ENCODE data around the gene APOC3.

APOC3 gene

GRCh38 chr11:116837231-116838091, 7.8 kb downstream of the APOC3 start, which contains the start of gene APOA1:
Gene APOA1 (minus strand): TSS chr11:116837622. CDS start chr11:116837387, 235 bp downstream.
- DNase-seq (ENCODE audit: low read depth, low spot score): peak; percentile 38
- Histone ChIP-seq H3K4me1 (ENCODE audit: insufficient read depth, insufficient read length) (peaks cover 21% of the 10 kb centered on the region), H3K4me3 (ENCODE audit: insufficient read length, low read depth) (no peak within 1 kb of the TSS), H3K9me3 (ENCODE audit: insufficient read depth, low read length) (no peaks in the 10 kb centered on the region), H3K9ac (ENCODE audit: insufficient read length, low read depth) (peak within 1 kb of the TSS; percentile 61), H3K27me3 (ENCODE audit: insufficient read depth, insufficient read length) (no peaks in the 10 kb centered on the region), H3K36me3 (ENCODE audit: insufficient read depth, insufficient read length, low read length) (no peaks in the 10 kb centered on the region)
- TF ChIP-seq SUZ12 (IDR thresholded peaks at IDR 0.05; ENCODE audit: extremely low read depth, insufficient read depth, insufficient read length): no peak
- no peak for TF ChIP-seq YY1 (IDR thresholded peaks at IDR 0.05; ENCODE audit: insufficient read depth, insufficient read length)
- TF ChIP-seq ZNF274 (IDR thresholded peaks at IDR 0.05; ENCODE audit: low read depth, low read length): no peak

GRCh38 chr11:116838321-116839084, 8.8 kb downstream of the APOC3 start:
- H3K27me3 ChIP-seq (ENCODE audit: insufficient read depth, insufficient read length): no peaks in the 10 kb centered on the region
- no peak overlapping the region for H3K9ac ChIP-seq (ENCODE audit: insufficient read length, low read depth)

GRCh38 chr11:116840224-116840745, 10.6 kb downstream of the APOC3 start:
- TF ChIP-seq SUZ12 (IDR thresholded peaks at IDR 0.05; ENCODE audit: extremely low read depth, insufficient read depth, insufficient read length): no peak
- no peak for TF ChIP-seq ZNF274 (IDR thresholded peaks at IDR 0.05; ENCODE audit: low read depth, low read length)
- no peak for TF ChIP-seq YY1 (IDR thresholded peaks at IDR 0.05; ENCODE audit: insufficient read depth, insufficient read length)
- Histone ChIP-seq H3K36me3 (ENCODE audit: insufficient read depth, insufficient read length, low read length) (peaks cover 18% of the 10 kb centered on the region), H3K4me1 (ENCODE audit: insufficient read depth, insufficient read length) (peaks cover 19% of the 10 kb centered on the region), H3K4me3 (ENCODE audit: insufficient read length, low read depth) (no peak overlapping the region), H3K27me3 (ENCODE audit: insufficient read depth, insufficient read length) (no peaks in the 10 kb centered on the region), H3K9ac (ENCODE audit: insufficient read length, low read depth) (no peak overlapping the region), H3K9me3 (ENCODE audit: insufficient read depth, low read length) (no peaks in the 10 kb centered on the region)
- no peak for DNase-seq (ENCODE audit: low read depth, low spot score)

More at GRCh38 chr11:116838321-116839084, 8.8 kb downstream of the APOC3 start:
- DNase-seq (ENCODE audit: low read depth, low spot score): no peak
- TF ChIP-seq ZNF274 (IDR thresholded peaks at IDR 0.05; ENCODE audit: low read depth, low read length): no peak
- TF ChIP-seq SUZ12 (IDR thresholded peaks at IDR 0.05; ENCODE audit: extremely low read depth, insufficient read depth, insufficient read length): no peak
- no peak for TF ChIP-seq YY1 (IDR thresholded peaks at IDR 0.05; ENCODE audit: insufficient read depth, insufficient read length)
- Histone ChIP-seq H3K4me3 (ENCODE audit: insufficient read length, low read depth) (no peak overlapping the region), H3K9me3 (ENCODE audit: insufficient read depth, low read length) (no peaks in the 10 kb centered on the region), H3K36me3 (ENCODE audit: insufficient read depth, insufficient read length, low read length) (peaks cover 6% of the 10 kb centered on the region), H3K4me1 (ENCODE audit: insufficient read depth, insufficient read length) (peaks cover 21% of the 10 kb centered on the region)

GRCh38 chr11:116840746-116841296, 11.1 kb downstream of the APOC3 start:
- peaks cover 23% of the 10 kb centered on the region for H3K36me3 ChIP-seq (ENCODE audit: insufficient read depth, insufficient read length, low read length)
- H3K27me3 ChIP-seq (ENCODE audit: insufficient read depth, insufficient read length): no peaks in the 10 kb centered on the region
- H3K4me3 ChIP-seq (ENCODE audit: insufficient read length, low read depth): no peak overlapping the region
- no peak overlapping the region for H3K9ac ChIP-seq (ENCODE audit: insufficient read length, low read depth)
- TF ChIP-seq ZNF274 (IDR thresholded peaks at IDR 0.05; ENCODE audit: low read depth, low read length) (no peak), YY1 (IDR thresholded peaks at IDR 0.05; ENCODE audit: insufficient read depth, insufficient read length) (no peak), SUZ12 (IDR thresholded peaks at IDR 0.05; ENCODE audit: extremely low read depth, insufficient read depth, insufficient read length) (no peak)
- no peaks in the 10 kb centered on the region for H3K9me3 ChIP-seq (ENCODE audit: insufficient read depth, low read length)
- no peak for DNase-seq (ENCODE audit: low read depth, low spot score)
- peaks cover 19% of the 10 kb centered on the region for H3K4me1 ChIP-seq (ENCODE audit: insufficient read depth, insufficient read length)

GRCh38 chr11:116842117-116842516, 12.4 kb downstream of the APOC3 start:
- DNase-seq (ENCODE audit: low read depth, low spot score): no peak
- Histone ChIP-seq H3K9ac (ENCODE audit: insufficient read length, low read depth) (no peak overlapping the region), H3K4me1 (ENCODE audit: insufficient read depth, insufficient read length) (peaks cover 12% of the 10 kb centered on the region), H3K36me3 (ENCODE audit: insufficient read depth, insufficient read length, low read length) (peaks cover 36% of the 10 kb centered on the region), H3K4me3 (ENCODE audit: insufficient read length, low read depth) (no peak overlapping the region), H3K27me3 (ENCODE audit: insufficient read depth, insufficient read length) (no peaks in the 10 kb centered on the region), H3K9me3 (ENCODE audit: insufficient read depth, low read length) (no peaks in the 10 kb centered on the region)
- TF ChIP-seq SUZ12 (IDR thresholded peaks at IDR 0.05; ENCODE audit: extremely low read depth, insufficient read depth, insufficient read length) (no peak), ZNF274 (IDR thresholded peaks at IDR 0.05; ENCODE audit: low read depth, low read length) (no peak), YY1 (IDR thresholded peaks at IDR 0.05; ENCODE audit: insufficient read depth, insufficient read length) (no peak)

GRCh38 chr11:116842909-116843308, 13.2 kb downstream of the APOC3 start:
- Histone ChIP-seq H3K9ac (ENCODE audit: insufficient read length, low read depth) (no peak overlapping the region), H3K27me3 (ENCODE audit: insufficient read depth, insufficient read length) (no peaks in the 10 kb centered on the region), H3K4me1 (ENCODE audit: insufficient read depth, insufficient read length) (peaks cover 5% of the 10 kb centered on the region), H3K4me3 (ENCODE audit: insufficient read length, low read depth) (no peak overlapping the region), H3K9me3 (ENCODE audit: insufficient read depth, low read length) (no peaks in the 10 kb centered on the region), H3K36me3 (ENCODE audit: insufficient read depth, insufficient read length, low read length) (peaks cover 44% of the 10 kb centered on the region)
- TF ChIP-seq YY1 (IDR thresholded peaks at IDR 0.05; ENCODE audit: insufficient read depth, insufficient read length) (no peak), ZNF274 (IDR thresholded peaks at IDR 0.05; ENCODE audit: low read depth, low read length) (no peak), SUZ12 (IDR thresholded peaks at IDR 0.05; ENCODE audit: extremely low read depth, insufficient read depth, insufficient read length) (no peak)
- no peak for DNase-seq (ENCODE audit: low read depth, low spot score)
